Measurements from ENCODE around the gene TMEM120A.

DNA sequence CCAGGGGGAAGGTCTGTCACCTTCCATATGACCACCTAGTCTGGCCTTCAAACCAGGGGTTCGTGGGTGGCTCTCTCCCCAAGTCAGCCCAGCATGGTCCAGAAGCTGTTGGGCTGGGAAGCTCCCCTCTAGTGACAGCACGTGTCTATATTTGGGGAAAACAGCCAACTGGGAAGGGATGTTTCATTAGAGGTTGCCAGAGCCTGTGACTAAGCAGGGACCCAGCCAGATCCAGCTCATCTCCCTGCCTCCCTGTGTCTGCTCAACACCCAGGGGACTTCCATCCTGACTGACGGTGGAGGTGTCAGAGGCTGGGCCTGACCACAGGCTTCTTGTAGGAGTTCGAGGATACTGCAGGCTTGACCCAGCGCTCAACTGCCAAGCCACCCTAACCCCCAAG is 42.9 kb upstream of the TMEM120A start:
- TF ChIP-seq, protein P1, sequence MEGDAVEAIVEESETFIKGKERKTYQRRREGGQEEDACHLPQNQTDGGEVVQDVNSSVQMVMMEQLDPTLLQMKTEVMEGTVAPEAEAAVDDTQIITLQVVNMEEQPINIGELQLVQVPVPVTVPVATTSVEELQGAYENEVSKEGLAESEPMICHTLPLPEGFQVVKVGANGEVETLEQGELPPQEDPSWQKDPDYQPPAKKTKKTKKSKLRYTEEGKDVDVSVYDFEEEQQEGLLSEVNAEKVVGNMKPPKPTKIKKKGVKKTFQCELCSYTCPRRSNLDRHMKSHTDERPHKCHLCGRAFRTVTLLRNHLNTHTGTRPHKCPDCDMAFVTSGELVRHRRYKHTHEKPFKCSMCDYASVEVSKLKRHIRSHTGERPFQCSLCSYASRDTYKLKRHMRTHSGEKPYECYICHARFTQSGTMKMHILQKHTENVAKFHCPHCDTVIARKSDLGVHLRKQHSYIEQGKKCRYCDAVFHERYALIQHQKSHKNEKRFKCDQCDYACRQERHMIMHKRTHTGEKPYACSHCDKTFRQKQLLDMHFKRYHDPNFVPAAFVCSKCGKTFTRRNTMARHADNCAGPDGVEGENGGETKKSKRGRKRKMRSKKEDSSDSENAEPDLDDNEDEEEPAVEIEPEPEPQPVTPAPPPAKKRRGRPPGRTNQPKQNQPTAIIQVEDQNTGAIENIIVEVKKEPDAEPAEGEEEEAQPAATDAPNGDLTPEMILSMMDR (conservative IDR thresholded peaks at IDR 0.05; ENCODE audit: low read depth, low read length), result no peak
- TF ChIP-seq EZH2 (IDR thresholded peaks at IDR 0.05; ENCODE audit: low read length, unreplicated experiment) (no peak), EZH2phosphoT487 (IDR thresholded peaks at IDR 0.05; ENCODE audit: borderline replicate concordance, low read length) (no peak)

Measured in PC-3 (cell line).